Omental fat pad (tissue), 4 donors: ENCODE data around the gene EDRF1. TPM values are rescaled to one million over a fixed set of nuclear protein-coding genes. Genes with fewer than 3 reads are reported as not detected.

Experiments
- ATAC-seq: fragments of 150-250 bp; one replicate; pipeline ENCODE4 v1.9.1; 2016; ENCODE audit warnings: mild to moderate bottlenecking, moderate library complexity; ENCODE audit not compliant: low FRiP score
- DNase-seq: peaks from one replicate; pipeline ENCODE4 v3.0.0-alpha.2; 2019; ENCODE audit warnings: low spot score
- CTCF ChIP-seq, 3 donors: fragments of 450-650 bp; IDR thresholded peaks; one replicate each; pipeline ENCODE4 v1.5.1; 2016 to 2017; ENCODE audit warnings: antibody characterized with exemption in 3 of 3, mild to moderate bottlenecking in 3 of 3, moderate library complexity in 2 of 3
- total RNA-seq, 4 donors: library from RNA; depleted of rRNA; stranded (reverse); fragments of >200 nt; gene quantifications; one replicate each; pipeline ENCODE4 v1.1.0, GENCODE V29; 2016

The EDRF1 gene
- total RNA-seq, 4 donors from 2014 or later = 10.9 to 26.3 (median 22.1) TPM

GRCh38 chr10:125765835-125766234 is 46.3 kb downstream of the EDRF1 start:
- DNase-seq (no peak), ATAC-seq (no peak)
- no peak for TF ChIP-seq CTCF (IDR thresholded peaks at IDR 0.05)

- no peak for TF ChIP-seq CTCF (IDR thresholded peaks at IDR 0.05)
These were observed 47.0 kb downstream of the EDRF1 start for GRCh38 chr10:125766511-125766910.

GRCh38 chr10:125768219-125768855 is 48.8 kb downstream of the EDRF1 start:
- DNase-seq (no peak), ATAC-seq (peak; percentile 33)
- no peak for TF ChIP-seq CTCF (IDR thresholded peaks at IDR 0.05)

More at GRCh38 chr10:125766511-125766910, 47.0 kb downstream of the EDRF1 start:
- ATAC-seq (no peak), DNase-seq (no peak)

- DNase-seq = no peak
- ATAC-seq = no peak
These were observed 49.7 kb downstream of the EDRF1 start for GRCh38 chr10:125769175-125769574.

GRCh38 chr10:125770844-125771243 is 51.3 kb downstream of the EDRF1 start:
- no peak for TF ChIP-seq CTCF (IDR thresholded peaks at IDR 0.05)
- DNase-seq (no peak), ATAC-seq (no peak)

More at GRCh38 chr10:125769175-125769574, 49.7 kb downstream of the EDRF1 start:
- TF ChIP-seq CTCF (IDR thresholded peaks at IDR 0.05) = no peak

- DNase-seq (no peak), ATAC-seq (no peak)
- TF ChIP-seq CTCF (IDR thresholded peaks at IDR 0.05) = no peak
These were observed 52.8 kb downstream of the EDRF1 start for GRCh38 chr10:125772112-125772863.

- ATAC-seq = no peak
- no peak for TF ChIP-seq CTCF (IDR thresholded peaks at IDR 0.05)
- DNase-seq = no peak
These were observed 53.3 kb downstream of the EDRF1 start for GRCh38 chr10:125772864-125773180.
